Esophagus squamous epithelium (tissue), 5 donors: Measurements from ENCODE around the gene DNASE2. TPM values are rescaled to one million over a fixed set of nuclear protein-coding genes. Genes with fewer than 3 reads are reported as not detected.
"Not testable (repeated sequence)": the region's sequence is repeated elsewhere in the genome, so short reads cannot be mapped to it uniquely, and the experiment has no call there.

Experiments
- DNase-seq: peaks from one replicate; lab custom pipeline; 2025; lab: John Stamatoyannopoulos, UW
- H3K27ac ChIP-seq, 4 donors: fragments of 200-600 bp; sonication (generic); one replicate each; pipeline ENCODE4 v1.5.1; 2016 to 2019; ENCODE audit warnings: mild to moderate bottlenecking in 1 of 4
- H3K27me3 ChIP-seq, 4 donors: fragments of 200-600 bp; sonication (generic); 1 replicate in 3 of 4; 2 replicates in 1 of 4; pipeline versions ENCODE4 v1.5.1 to v1.6.0; 2017 to 2021; ENCODE audit warnings: antibody characterized with exemption in 1 of 4
- H3K36me3 ChIP-seq, 3 donors: fragments of 200-600 bp; sonication (generic); one replicate each; pipeline ENCODE4 v1.5.1; 2016 to 2019
- H3K4me1 ChIP-seq, 3 donors: fragments of 200-600 bp; sonication (generic); one replicate each; pipeline ENCODE4 v1.5.1; 2017 to 2019
- H3K4me3 ChIP-seq, 4 donors: fragments of 200-600 bp; sonication (generic); 1 replicate in 3 of 4; 2 replicates in 1 of 4; pipeline ENCODE4 v1.5.1; 2016 to 2019; ENCODE audit warnings: mild to moderate bottlenecking in 2 of 4, moderate library complexity in 1 of 4
- H3K9me3 ChIP-seq, 3 donors: fragments of 200-600 bp; sonication (generic); one replicate each; pipeline ENCODE4 v1.5.1; 2016 to 2019
- POLR2A ChIP-seq, 4 donors: fragments of 450-650 bp; IDR thresholded peaks; one replicate each; pipeline ENCODE4 v1.6.1; 2017; ENCODE audit warnings: antibody characterized with exemption in 4 of 4, mild to moderate bottlenecking in 4 of 4, moderate library complexity in 3 of 4
- WGBS, 2 donors: methylation state at CpG; one replicate each; pipeline ENCODE4 v1.1.5; 2018; 5-methylcytosine and 5-hydroxymethylcytosine counted together
- intact Hi-C: fragments of 100-400 bp; cut with DNase I; formaldehyde crosslinking; loops from one replicate; pipeline ENCODE4 v1.15.0; 2022
- total RNA-seq, 4 donors: library from RNA; depleted of rRNA; stranded (reverse); fragments of >200 nt; gene quantifications; one replicate each; pipeline ENCODE4 v1.1.0, GENCODE V29; 2016
- TF ChIP-seq, protein P1 (sequence below), 6 experiments: fragments of 450-650 bp in 4 of 6; fragments of 200-600 bp in 2 of 6; sonication (generic) in 2 of 6; IDR thresholded peaks; one replicate each; pipeline ENCODE4 v1.5.1; 2016 to 2019; ENCODE audit warnings: antibody characterized with exemption in 6 of 6, mild to moderate bottlenecking in 4 of 6, moderate library complexity in 4 of 6
- donor health status: DM: yes; HTN: yes; CAD: no.

Gene DNASE2
- total RNA-seq, 4 donors from 2014 or later: 12.3 to 27.9 (median 20.4) TPM

DNA sequence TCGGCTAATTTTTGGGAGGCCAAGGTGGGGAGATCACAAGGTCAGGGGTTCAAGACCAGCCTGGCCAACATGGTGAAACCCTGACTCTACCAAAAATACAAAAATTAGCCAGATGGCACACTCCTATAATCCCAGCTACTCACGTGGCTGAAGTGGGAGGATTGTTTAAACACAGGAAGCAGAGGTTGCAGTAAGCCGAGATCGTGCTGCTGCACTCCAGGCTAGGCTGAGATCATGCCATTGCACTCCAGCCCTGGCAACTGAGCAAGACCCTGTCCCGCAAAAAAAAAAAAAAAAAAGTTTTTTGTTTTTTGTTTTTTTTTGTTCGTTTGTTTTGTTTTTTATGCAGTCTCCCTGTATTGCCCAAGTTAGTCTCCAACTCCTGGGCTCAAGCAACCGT is 21.7 kb downstream of the DNASE2 start:
- H3K36me3 ChIP-seq: no peaks in the 10 kb centered on the region
- intact Hi-C loops: no loop called here
- H3K4me3 ChIP-seq: no peak overlapping the region
- H3K4me1 ChIP-seq: no peaks in the 10 kb centered on the region
- H3K9me3 ChIP-seq: no peaks in the 10 kb centered on the region
- no peaks in the 10 kb centered on the region for H3K27me3 ChIP-seq
- H3K27ac ChIP-seq: no peak overlapping the region
- 43 to 47% methylated on average over 6 to 7 of the region's 7 CpGs for WGBS, 2 donors
- DNase-seq: no peak
- TF ChIP-seq, protein P1, sequence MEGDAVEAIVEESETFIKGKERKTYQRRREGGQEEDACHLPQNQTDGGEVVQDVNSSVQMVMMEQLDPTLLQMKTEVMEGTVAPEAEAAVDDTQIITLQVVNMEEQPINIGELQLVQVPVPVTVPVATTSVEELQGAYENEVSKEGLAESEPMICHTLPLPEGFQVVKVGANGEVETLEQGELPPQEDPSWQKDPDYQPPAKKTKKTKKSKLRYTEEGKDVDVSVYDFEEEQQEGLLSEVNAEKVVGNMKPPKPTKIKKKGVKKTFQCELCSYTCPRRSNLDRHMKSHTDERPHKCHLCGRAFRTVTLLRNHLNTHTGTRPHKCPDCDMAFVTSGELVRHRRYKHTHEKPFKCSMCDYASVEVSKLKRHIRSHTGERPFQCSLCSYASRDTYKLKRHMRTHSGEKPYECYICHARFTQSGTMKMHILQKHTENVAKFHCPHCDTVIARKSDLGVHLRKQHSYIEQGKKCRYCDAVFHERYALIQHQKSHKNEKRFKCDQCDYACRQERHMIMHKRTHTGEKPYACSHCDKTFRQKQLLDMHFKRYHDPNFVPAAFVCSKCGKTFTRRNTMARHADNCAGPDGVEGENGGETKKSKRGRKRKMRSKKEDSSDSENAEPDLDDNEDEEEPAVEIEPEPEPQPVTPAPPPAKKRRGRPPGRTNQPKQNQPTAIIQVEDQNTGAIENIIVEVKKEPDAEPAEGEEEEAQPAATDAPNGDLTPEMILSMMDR (IDR thresholded peaks at IDR 0.05): no peak
- no peak for TF ChIP-seq POLR2A (IDR thresholded peaks at IDR 0.05)

DNA sequence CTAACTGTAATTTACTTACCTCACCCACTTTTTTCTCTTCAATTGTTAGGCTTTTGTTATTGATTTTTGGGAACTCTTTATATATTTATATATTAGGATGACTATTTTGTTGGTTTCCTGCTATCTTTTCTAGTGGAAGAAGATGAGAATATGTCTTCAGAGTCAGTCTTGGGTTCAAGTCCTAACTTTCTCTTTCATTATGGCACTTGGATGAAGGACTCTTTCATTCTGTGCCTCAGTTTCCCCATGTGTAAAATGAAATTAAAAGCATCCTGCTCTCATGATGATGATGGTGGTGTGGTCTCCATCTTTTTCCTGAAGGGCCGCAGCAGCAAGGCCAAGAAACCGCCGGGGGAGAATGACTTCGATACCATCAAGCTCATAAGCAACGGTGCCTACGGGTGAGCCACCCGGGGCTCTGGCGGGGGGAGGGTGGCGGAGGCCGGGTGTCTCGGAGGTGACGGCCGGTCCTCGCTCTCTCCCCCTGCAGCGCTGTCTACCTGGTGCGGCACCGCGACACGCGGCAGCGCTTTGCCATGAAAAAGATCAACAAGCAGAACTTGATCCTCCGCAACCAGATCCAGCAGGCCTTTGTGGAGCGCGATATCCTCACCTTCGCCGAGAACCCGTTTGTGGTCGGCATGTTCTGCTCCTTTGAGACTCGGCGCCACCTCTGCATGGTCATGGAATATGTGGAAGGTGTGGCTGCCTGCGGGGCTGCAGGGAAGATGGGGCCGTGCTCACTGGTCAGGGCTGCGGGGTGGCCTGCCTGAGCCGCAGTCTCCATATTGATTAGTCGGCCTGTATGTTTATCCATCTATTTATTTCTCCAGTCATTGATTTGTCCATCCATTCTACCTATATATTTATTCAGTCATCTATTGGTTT is 23.0 kb downstream of the DNASE2 start:
- no peaks in the 10 kb centered on the region for H3K36me3 ChIP-seq
- intact Hi-C loops: no loop called here
- no peaks in the 10 kb centered on the region for H3K27me3 ChIP-seq
- 92% methylated on average over 27 to 35 of the region's 35 CpGs for WGBS, 2 donors
- H3K4me1 ChIP-seq: no peaks in the 10 kb centered on the region
- no peak overlapping the region for H3K4me3 ChIP-seq
- H3K9me3 ChIP-seq: no peaks in the 10 kb centered on the region
- DNase-seq: no peak
- H3K27ac ChIP-seq: no peak overlapping the region
- no peak for TF ChIP-seq POLR2A (IDR thresholded peaks at IDR 0.05)
- TF ChIP-seq, protein P1 (IDR thresholded peaks at IDR 0.05): no peak

DNA sequence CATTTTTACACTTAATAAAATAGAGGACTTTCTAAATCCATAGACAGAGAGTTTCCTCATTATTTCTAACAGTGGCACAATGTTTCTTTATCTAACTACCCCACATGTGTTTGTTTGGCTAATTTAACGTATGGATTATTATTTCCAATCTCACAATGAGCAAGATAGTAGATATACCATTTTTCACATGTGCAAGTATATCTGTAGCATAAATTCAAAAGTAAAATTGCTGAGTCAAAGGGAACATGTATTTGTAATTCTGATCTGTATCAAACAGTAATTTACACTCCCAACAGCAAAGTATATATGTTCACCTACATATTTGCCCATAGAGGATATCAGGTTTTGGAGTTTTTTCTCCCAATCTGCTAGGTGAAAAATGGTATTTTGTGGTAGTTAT is 24.6 kb downstream of the DNASE2 start:
- Histone ChIP-seq H3K9me3 (no peaks in the 10 kb centered on the region), H3K27me3 (no peaks in the 10 kb centered on the region)
- intact Hi-C loops: no loop called here

DNA sequence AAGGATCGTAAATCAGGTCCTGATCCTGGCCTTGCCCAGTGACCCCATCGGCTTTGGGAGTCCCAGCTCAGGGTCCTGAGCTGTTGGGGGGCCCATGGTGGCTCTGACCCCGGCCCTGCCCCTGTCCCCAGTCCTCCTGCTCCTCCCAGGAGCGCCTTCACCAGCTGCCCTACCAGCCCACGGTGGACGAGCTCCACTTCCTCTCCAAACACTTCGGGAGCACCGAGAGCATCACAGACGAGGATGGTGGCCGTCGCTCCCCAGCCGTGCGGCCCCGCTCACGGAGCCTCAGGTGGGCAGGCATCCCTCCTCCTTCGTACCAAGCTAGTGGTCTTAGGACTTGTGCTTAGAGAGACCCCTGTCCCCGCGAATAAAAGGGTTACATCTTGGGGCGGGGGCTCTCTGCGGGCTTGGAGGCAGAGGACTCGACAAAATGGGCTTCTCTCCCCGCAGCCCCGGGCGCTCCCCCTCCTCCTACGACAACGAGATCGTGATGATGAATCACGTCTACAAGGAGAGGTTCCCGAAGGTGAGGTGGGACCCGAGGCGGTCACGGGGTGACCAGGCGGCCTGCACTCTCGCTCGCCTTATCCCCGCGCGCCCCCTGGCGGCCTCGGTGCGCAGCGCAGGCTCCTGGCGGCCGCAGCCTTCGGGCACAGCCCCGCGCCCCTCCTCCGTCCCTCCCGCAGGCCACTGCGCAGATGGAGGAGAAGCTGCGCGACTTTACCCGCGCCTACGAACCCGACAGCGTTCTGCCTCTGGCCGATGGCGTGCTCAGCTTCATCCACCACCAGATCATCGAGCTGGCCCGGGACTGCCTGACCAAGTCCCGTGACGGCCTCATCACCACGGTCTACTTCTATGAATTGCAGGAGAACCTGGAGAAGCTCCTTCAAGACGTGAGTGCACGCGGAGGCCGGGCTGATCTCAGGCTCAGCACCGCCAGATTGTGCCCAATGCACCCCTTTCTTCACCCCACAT is 33.8 kb downstream of the DNASE2 start:
- H3K27ac ChIP-seq: no peak overlapping the region
- no peaks in the 10 kb centered on the region for H3K9me3 ChIP-seq
- intact Hi-C loops: no loop called here
- DNase-seq: no peak
- H3K4me3 ChIP-seq: peak overlapping the region in 2 of 4 donors; percentile 19 to 50
- TF ChIP-seq POLR2A (IDR thresholded peaks at IDR 0.05): no peak
- TF ChIP-seq, protein P1 (IDR thresholded peaks at IDR 0.05): peak; percentile 97 to 99 (median 99)
- H3K4me1 ChIP-seq: peaks cover 0 to 11% (median 9%) of the 10 kb centered on the region in 3 donors
- 22 to 29% methylated on average over 4 to 9 of the region's 69 CpGs for WGBS, 2 donors
- H3K27me3 ChIP-seq: peaks cover 0 to 47% (median 2%) of the 10 kb centered on the region in 4 donors
- no peaks in the 10 kb centered on the region for H3K36me3 ChIP-seq

More for the DNA sequence above, 24.6 kb downstream of the DNASE2 start:
- H3K4me1 ChIP-seq: no peaks in the 10 kb centered on the region
- no peak overlapping the region for H3K27ac ChIP-seq
- H3K36me3 ChIP-seq: no peaks in the 10 kb centered on the region
- H3K4me3 ChIP-seq: no peak overlapping the region
- DNase-seq: no peak
- TF ChIP-seq, protein P1 (IDR thresholded peaks at IDR 0.05): no peak
- TF ChIP-seq POLR2A (IDR thresholded peaks at IDR 0.05): no peak
- 62 to 74% methylated on average over 1 of the region's 1 CpG for WGBS, 2 donors

DNA sequence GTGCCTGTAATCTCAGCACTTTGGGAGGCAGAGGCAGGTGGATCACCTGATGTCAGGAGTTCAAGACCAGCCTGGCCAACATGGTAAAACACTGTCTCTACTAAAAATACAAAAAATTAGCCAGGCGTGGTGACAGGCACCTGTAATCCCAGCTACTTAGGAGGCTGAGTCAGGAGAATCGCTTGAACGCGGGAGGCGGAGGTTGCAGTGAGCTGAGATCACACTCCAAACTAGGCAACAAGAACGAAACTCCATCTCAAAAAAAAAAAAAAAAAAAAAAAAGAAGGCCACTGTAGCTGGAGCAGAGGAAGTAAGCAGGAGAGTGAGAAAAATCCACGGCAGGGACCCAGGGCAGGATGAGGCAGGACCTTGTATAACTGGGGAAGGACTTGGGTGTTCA is 34.6 kb downstream of the DNASE2 start:
- H3K36me3 ChIP-seq, H3K9me3 ChIP-seq, H3K27ac ChIP-seq, DNase-seq, intact Hi-C loops, H3K4me3 ChIP-seq: not testable (repeated sequence)
- WGBS, 2 donors: 77 to 80% methylated on average over 6 to 7 of the region's 7 CpGs
- peaks cover 0 to 56% (median 4%) of the 10 kb centered on the region in 4 donors for H3K27me3 ChIP-seq
- H3K4me1 ChIP-seq: peaks cover 0 to 11% (median 9%) of the 10 kb centered on the region in 3 donors
